H9 (cell line): ENCODE data around the gene SEMA6A. TPM values are rescaled to one million over a fixed set of nuclear protein-coding genes. Genes with fewer than 3 reads are reported as not detected.

Experiments used
- DNase-seq: peaks from one replicate; pipeline ENCODE4 v3.0.0-alpha.2; 2017
- H2AFZ ChIP-seq: one replicate; pipeline ENCODE4 v1.6.1; 2013; ENCODE audit warnings: mild to moderate bottlenecking, low read length, control low read depth, moderate library complexity
- H2AK5ac ChIP-seq: 2 replicates; pipeline ENCODE4 v1.6.1; 2013; ENCODE audit warnings: low read length, control low read depth, mixed read lengths; ENCODE audit not compliant: insufficient read length
- H2BK120ac ChIP-seq: one replicate; pipeline ENCODE4 v1.6.1; 2013; ENCODE audit warnings: low read depth, mild to moderate bottlenecking, low read length, control low read depth, inconsistent platforms; ENCODE audit not compliant: poor library complexity, severe bottlenecking
- H2BK12ac ChIP-seq: 2 replicates; pipeline ENCODE4 v1.6.1; 2013; ENCODE audit warnings: low read length, control low read depth, mixed read lengths, low read depth; ENCODE audit not compliant: insufficient read length
- H2BK15ac ChIP-seq: 2 replicates; pipeline ENCODE4 v1.6.1; 2013; ENCODE audit warnings: low read depth, low read length, control low read depth
- H2BK20ac ChIP-seq: one replicate; pipeline ENCODE4 v1.6.1; 2013; ENCODE audit warnings: low read depth, mild to moderate bottlenecking, low read length, control low read depth, inconsistent platforms; ENCODE audit not compliant: poor library complexity, severe bottlenecking
- H2BK5ac ChIP-seq: 2 replicates; pipeline ENCODE4 v1.6.1; 2013; ENCODE audit warnings: low read length, control low read depth, mixed read lengths; ENCODE audit not compliant: insufficient read length
- H3K14ac ChIP-seq: 2 replicates; pipeline ENCODE4 v1.6.1; 2013; ENCODE audit warnings: low read length, control low read depth; ENCODE audit not compliant: insufficient read depth
- H3K18ac ChIP-seq: 2 replicates; pipeline ENCODE4 v1.6.1; 2013; ENCODE audit warnings: low read depth, mild to moderate bottlenecking, mixed read lengths, low read length, control low read depth; ENCODE audit not compliant: insufficient read length
- H3K23ac ChIP-seq: 2 replicates; pipeline ENCODE4 v1.6.1; 2013; ENCODE audit warnings: low read length, control low read depth, mixed read lengths, low read depth; ENCODE audit not compliant: insufficient read length
- H3K23me2 ChIP-seq: 2 replicates; pipeline ENCODE4 v1.6.1; 2013; ENCODE audit warnings: low read depth, mild to moderate bottlenecking, mixed read lengths, low read length, control low read depth; ENCODE audit not compliant: insufficient read length, poor library complexity, severe bottlenecking
- H3K27ac ChIP-seq: 2 replicates; pipeline ENCODE4 v1.5.1; 2013; ENCODE audit warnings: low read length, control low read depth, mixed read lengths, low read depth; ENCODE audit not compliant: insufficient read length
- H3K27me3 ChIP-seq: 2 replicates; pipeline ENCODE4 v1.6.1; 2013; ENCODE audit warnings: low read length, control low read depth, inconsistent platforms; ENCODE audit not compliant: insufficient read depth
- H3K4ac ChIP-seq: 2 replicates; pipeline ENCODE4 v1.6.1; 2013; ENCODE audit warnings: low read depth, mild to moderate bottlenecking, control low read depth, inconsistent platforms, low read length, moderate library complexity
- H3K4me1 ChIP-seq: 2 replicates; pipeline ENCODE4 v1.6.1; 2013; ENCODE audit warnings: low read length, control low read depth, inconsistent platforms; ENCODE audit not compliant: insufficient read depth
- H3K4me2 ChIP-seq: 2 replicates; pipeline ENCODE4 v1.6.1; 2013; ENCODE audit warnings: low read length, control low read depth, mixed read lengths; ENCODE audit not compliant: insufficient read length, insufficient read depth
- H3K56ac ChIP-seq: 2 replicates; pipeline ENCODE4 v1.6.1; 2013; ENCODE audit warnings: low read depth, mild to moderate bottlenecking, mixed read lengths, low read length, control low read depth; ENCODE audit not compliant: insufficient read length
- H3K79me1 ChIP-seq: 2 replicates; pipeline ENCODE4 v1.6.1; 2013; ENCODE audit warnings: low read depth, mild to moderate bottlenecking, moderate library complexity, low read length, control low read depth, inconsistent platforms; ENCODE audit not compliant: insufficient read depth, poor library complexity, severe bottlenecking
- H3K79me2 ChIP-seq: 2 replicates; pipeline ENCODE4 v1.6.1; 2013; ENCODE audit warnings: low read length, control low read depth, inconsistent platforms; ENCODE audit not compliant: insufficient read depth
- H3K9ac ChIP-seq: 2 replicates; pipeline ENCODE4 v1.6.1; 2013; ENCODE audit warnings: low read length, control low read depth, mixed read lengths; ENCODE audit not compliant: insufficient read length; ENCODE audit errors: extremely low read depth
- H3K9me3 ChIP-seq: one replicate; pipeline ENCODE4 v1.6.1; 2013; ENCODE audit warnings: low read depth, low read length, inconsistent platforms; ENCODE audit not compliant: control insufficient read depth
- H3T11ph ChIP-seq: one replicate; pipeline ENCODE4 v1.6.1; 2013; ENCODE audit warnings: mild to moderate bottlenecking, low read length, control low read depth, inconsistent platforms
- H4K20me1 ChIP-seq: one replicate; pipeline ENCODE4 v1.6.1; 2013; ENCODE audit not compliant: control insufficient read depth, insufficient read length, insufficient read depth
- H4K5ac ChIP-seq: 2 replicates; pipeline ENCODE4 v1.6.1; 2013; ENCODE audit warnings: low read depth, mild to moderate bottlenecking, mixed read lengths, low read length, control low read depth; ENCODE audit not compliant: insufficient read length
- H4K8ac ChIP-seq: replicated peaks from 2 replicates; pipeline ENCODE4 v1.6.1; 2013; ENCODE audit warnings: low read length, control low read depth, mixed read lengths, low read depth; ENCODE audit not compliant: insufficient read length
- H4K91ac ChIP-seq: 2 replicates; pipeline ENCODE4 v1.6.1; 2013; ENCODE audit warnings: low read depth, mild to moderate bottlenecking, moderate library complexity, mixed read lengths, low read length, control low read depth; ENCODE audit not compliant: insufficient read length
- H3K27ac Mint-ChIP-seq, 3 experiments: 2 replicates in 2 of 3; 3 replicates in 1 of 3; pipeline ENCODE4 v1.8.0; 2020 to 2021; ENCODE audit warnings: mixed read lengths in 3 of 3, mild to moderate bottlenecking in 1 of 3, moderate library complexity in 1 of 3
- H3K27me3 Mint-ChIP-seq: 2 replicates; pipeline ENCODE4 v1.8.0; 2021; ENCODE audit warnings: low read depth, mild to moderate bottlenecking, moderate library complexity, mixed read lengths
- H3K36me3 Mint-ChIP-seq, 3 experiments: 2 replicates in 2 of 3; 3 replicates in 1 of 3; pipeline ENCODE4 v1.8.0; 2020 to 2021; ENCODE audit warnings: low read depth in 3 of 3, mixed read lengths in 3 of 3; ENCODE audit not compliant: insufficient read depth in 1 of 3
- H3K4me1 Mint-ChIP-seq, 2 experiments: 2 replicates each; pipeline ENCODE4 v1.8.0; 2020; ENCODE audit warnings: mixed read lengths in 2 of 2
- H3K4me3 Mint-ChIP-seq, 2 experiments: 2 replicates in 1 of 2; 3 replicates in 1 of 2; pipeline ENCODE4 v1.8.0; 2020 to 2021; ENCODE audit warnings: mild to moderate bottlenecking in 2 of 2, mixed read lengths in 2 of 2, moderate library complexity in 1 of 2
- H3K9me3 Mint-ChIP-seq, 2 experiments: 2 replicates in 1 of 2; 3 replicates in 1 of 2; pipeline ENCODE4 v1.8.0; 2020; ENCODE audit warnings: mild to moderate bottlenecking in 2 of 2, mixed read lengths in 2 of 2, moderate library complexity in 1 of 2
- CTCF ChIP-seq: fragments of 200-600 bp; sonication (generic); conservative IDR thresholded peaks from 3 replicates; pipeline ENCODE4 v1.8.0; 2021; ENCODE audit warnings: antibody characterized with exemption, mild to moderate bottlenecking
- total RNA-seq: library from RNA; stranded (reverse); gene quantifications from 2 replicates; pipeline ENCODE4 v1.2.1, GENCODE V29; 2021

SEMA6A gene
- total RNA-seq, 1 experiment from 2014 or later: 354 TPM

GRCh38 chr5:116550082-116550481, 24.5 kb downstream of the SEMA6A start:
- DNase-seq: no peak
- H3K27me3 Mint-ChIP-seq: no peaks in the 10 kb centered on the region
- Histone ChIP-seq H4K8ac (no peak overlapping the region), H3K18ac (no peak overlapping the region), H3K79me1 (peaks cover 4% of the 10 kb centered on the region), H2BK12ac (no peak overlapping the region), H3K14ac (no peak overlapping the region), H3K9me3 (no peaks in the 10 kb centered on the region), H4K5ac (no peak overlapping the region), H3K4ac (no peak overlapping the region), H3K23ac (no peak overlapping the region), H3K9ac (no peak overlapping the region), H2BK20ac (no peak overlapping the region), H3K79me2 (peaks cover 95% of the 10 kb centered on the region), H2BK15ac (no peak overlapping the region), H3K23me2 (no peaks in the 10 kb centered on the region), H3K27me3 (no peaks in the 10 kb centered on the region), H3K56ac (no peak overlapping the region), H2AFZ (no peak overlapping the region), H3T11ph (no peak overlapping the region), H3K27ac (no peak overlapping the region), H4K20me1 (no peaks in the 10 kb centered on the region), H3K4me2 (no peak overlapping the region), H2AK5ac (no peak overlapping the region), H2BK5ac (no peak overlapping the region), H2BK120ac (no peak overlapping the region), H4K91ac (no peak overlapping the region), H3K4me1 (peaks cover 27% of the 10 kb centered on the region)
- no peak overlapping the region for H3K4me3 Mint-ChIP-seq
- no peak overlapping the region for H3K27ac Mint-ChIP-seq
- peaks cover 41 to 65% of the 10 kb centered on the region in 2 experiments for H3K4me1 Mint-ChIP-seq
- no peak for TF ChIP-seq CTCF
- peaks cover 32 to 46% (median 32%) of the 10 kb centered on the region in 3 experiments for H3K36me3 Mint-ChIP-seq
- peaks cover 11 to 15% of the 10 kb centered on the region in 2 experiments; a peak in 4 of 5 replicates for H3K9me3 Mint-ChIP-seq
